Measurements from ENCODE around the gene ARHGEF25.

ARHGEF25 gene

DNA sequence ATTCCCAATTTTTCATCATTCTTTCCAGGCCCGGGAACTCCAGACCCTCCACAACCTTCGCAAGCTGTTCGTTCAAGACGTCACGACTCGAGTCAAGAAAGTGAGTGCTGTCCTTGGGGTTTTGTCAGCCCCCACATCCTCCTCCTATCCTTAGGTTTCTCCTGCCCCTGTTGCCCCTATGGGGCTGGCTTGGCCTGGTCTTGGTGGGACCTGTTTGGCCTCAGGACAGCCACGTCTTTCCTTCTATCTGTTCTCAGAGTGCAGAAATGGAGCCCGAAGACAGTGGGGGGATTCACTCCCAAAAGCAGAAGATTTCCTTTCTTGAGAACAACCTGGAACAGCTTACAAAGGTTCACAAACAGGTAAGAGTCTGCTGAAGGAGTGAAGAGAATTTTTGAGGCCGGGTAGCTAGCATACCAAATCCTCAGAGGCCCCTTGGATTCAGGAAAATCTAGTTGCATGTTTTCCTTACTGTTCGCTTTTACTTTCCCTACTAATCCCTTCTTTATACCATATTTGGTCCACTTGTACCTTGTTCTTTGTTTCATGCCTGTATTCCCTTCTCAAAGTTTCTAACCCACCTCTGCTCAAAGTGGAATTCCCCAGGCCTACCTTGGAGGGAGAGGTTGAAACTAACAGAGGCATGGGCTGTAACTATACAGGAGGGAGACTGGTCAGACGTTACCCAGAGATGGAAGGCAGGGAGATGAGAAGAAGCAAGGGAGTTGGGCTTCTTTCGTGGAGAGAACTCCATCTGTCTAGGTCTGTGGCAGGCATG is 33.1 kb upstream of the ARHGEF25 start:
- H3K9ac ChIP-seq (ENCODE audit: low read depth, low read length), result no peak overlapping the region
- peaks cover 90% of the 10 kb centered on the region for H3K36me3 ChIP-seq (ENCODE audit: insufficient read depth, low read depth, low read length)
- H3K27ac ChIP-seq (ENCODE audit: low read length), result no peak overlapping the region
- no peaks in the 10 kb centered on the region for H3K4me1 ChIP-seq (ENCODE audit: insufficient read depth, low read length)
- no peaks in the 10 kb centered on the region for H3K9me3 ChIP-seq (ENCODE audit: insufficient read depth, low read depth, low read length)
- no peak overlapping the region for H3K4me3 ChIP-seq (ENCODE audit: low read length)
- H3K27me3 ChIP-seq (ENCODE audit: insufficient read depth, low read length), result no peaks in the 10 kb centered on the region

DNA sequence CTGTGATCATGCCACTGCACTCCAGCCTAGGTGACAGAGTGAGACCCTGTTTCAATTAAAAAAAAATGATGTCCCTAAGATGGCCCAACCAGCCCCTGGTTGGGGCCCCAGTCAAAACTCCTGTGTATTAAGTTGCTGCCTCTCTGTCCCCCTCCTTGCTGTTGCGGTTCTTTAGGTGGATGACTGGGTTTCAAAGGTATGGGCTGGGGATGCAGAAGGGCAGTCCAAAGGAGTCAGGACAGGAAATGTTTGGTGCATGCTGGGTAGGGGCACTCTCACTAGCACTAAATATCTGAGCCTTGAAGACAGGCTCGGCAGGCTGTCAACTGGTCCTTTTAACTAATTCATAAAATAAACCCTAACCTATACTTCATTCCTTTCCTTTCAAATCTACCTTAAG is 32.2 kb upstream of the ARHGEF25 start:
- Histone ChIP-seq H3K27ac (ENCODE audit: low read length) (no peak overlapping the region), H3K36me3 (ENCODE audit: insufficient read depth, low read depth, low read length) (peaks cover 87% of the 10 kb centered on the region), H3K9ac (ENCODE audit: low read depth, low read length) (no peak overlapping the region), H3K4me1 (ENCODE audit: insufficient read depth, low read length) (no peaks in the 10 kb centered on the region), H3K27me3 (ENCODE audit: insufficient read depth, low read length) (no peaks in the 10 kb centered on the region), H3K9me3 (ENCODE audit: insufficient read depth, low read depth, low read length) (no peaks in the 10 kb centered on the region), H3K4me3 (ENCODE audit: low read length) (no peak overlapping the region)

DNA sequence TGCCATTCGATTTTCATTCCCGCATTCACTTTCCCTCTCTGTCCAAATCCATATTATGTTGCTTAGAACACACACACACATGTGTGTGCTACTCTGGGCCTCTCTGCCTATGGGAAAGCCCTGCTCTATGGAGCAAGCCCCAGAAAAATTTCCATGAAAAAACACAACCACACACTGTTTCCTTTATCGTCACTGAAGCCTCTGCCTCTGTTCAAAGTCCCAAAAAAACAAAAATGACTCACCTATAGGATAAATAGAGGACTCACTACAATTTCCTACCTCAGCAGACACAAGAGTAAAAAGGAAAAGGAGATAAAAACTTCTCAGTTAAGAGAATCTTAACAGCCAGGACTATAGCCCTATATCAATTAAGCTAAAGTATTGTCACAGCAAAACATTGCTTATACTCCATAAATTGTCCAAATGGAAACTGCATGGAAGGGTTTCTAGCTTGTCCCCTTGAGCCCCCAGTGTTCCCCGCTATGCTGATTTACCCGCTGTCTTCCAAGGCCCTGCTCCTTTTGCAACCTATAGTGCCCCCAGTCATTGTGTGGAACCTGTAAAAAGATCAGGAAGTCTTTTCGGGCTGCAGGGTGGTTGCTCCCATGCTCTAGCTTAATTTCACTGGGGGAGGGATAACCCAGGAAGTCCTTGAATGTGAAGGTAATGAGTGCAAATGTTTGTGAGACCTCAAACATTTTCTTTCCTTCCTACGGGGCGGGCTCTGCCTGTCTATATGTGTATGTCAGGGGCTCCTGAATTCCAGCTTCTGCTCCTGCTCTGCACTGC is 31.4 kb upstream of the ARHGEF25 start:
- Histone ChIP-seq H3K9ac (ENCODE audit: low read depth, low read length) (no peak overlapping the region), H3K27ac (ENCODE audit: low read length) (no peak overlapping the region), H3K36me3 (ENCODE audit: insufficient read depth, low read depth, low read length) (peaks cover 86% of the 10 kb centered on the region), H3K4me3 (ENCODE audit: low read length) (no peak overlapping the region), H3K9me3 (ENCODE audit: insufficient read depth, low read depth, low read length) (no peaks in the 10 kb centered on the region), H3K4me1 (ENCODE audit: insufficient read depth, low read length) (no peaks in the 10 kb centered on the region), H3K27me3 (ENCODE audit: insufficient read depth, low read length) (no peaks in the 10 kb centered on the region)

DNA sequence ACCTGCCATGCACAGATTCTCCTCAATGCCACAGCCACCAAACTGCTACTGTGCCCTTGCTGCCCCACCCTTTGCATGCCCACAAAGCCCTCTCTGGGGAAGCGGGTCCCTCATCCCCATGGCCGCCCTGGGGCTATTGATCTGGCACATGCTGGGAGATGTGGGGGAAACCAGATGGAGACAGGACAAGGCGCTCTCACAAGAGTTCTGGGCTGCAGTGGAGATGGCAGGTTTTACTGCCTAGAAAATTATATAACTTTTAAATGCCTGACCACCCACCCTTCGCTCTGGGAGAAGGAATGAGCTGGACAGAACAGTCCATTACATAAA is 30.8 kb upstream of the ARHGEF25 start:
- Histone ChIP-seq H3K27ac (ENCODE audit: low read length) (no peak overlapping the region), H3K9ac (ENCODE audit: low read depth, low read length) (no peak overlapping the region), H3K27me3 (ENCODE audit: insufficient read depth, low read length) (no peaks in the 10 kb centered on the region), H3K9me3 (ENCODE audit: insufficient read depth, low read depth, low read length) (no peaks in the 10 kb centered on the region), H3K4me1 (ENCODE audit: insufficient read depth, low read length) (no peaks in the 10 kb centered on the region), H3K36me3 (ENCODE audit: insufficient read depth, low read depth, low read length) (peaks cover 80% of the 10 kb centered on the region), H3K4me3 (ENCODE audit: low read length) (no peak overlapping the region)

DNA sequence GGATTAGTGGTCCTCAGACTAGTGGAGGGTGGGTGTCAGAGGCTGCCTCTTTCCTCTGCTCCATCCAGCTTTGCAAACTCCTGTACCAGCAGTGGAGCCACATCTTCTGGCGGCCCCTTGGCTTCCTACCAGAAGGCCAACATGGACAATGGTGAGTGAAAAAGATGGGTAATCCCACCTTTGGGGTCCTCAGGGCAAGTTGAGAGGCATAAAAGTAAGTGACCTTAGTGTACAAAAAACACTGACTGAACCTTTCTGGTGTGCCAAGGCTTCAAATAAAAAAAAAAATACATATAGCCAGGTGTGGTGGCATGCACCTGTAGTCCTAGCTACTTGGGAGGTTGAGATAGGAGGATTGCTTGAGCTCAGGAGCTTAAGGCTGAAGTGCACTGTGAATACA is 29.4 kb upstream of the ARHGEF25 start:
- Histone ChIP-seq H3K27me3 (ENCODE audit: insufficient read depth, low read length) (no peaks in the 10 kb centered on the region), H3K4me1 (ENCODE audit: insufficient read depth, low read length) (no peaks in the 10 kb centered on the region), H3K36me3 (ENCODE audit: insufficient read depth, low read depth, low read length) (peaks cover 66% of the 10 kb centered on the region), H3K4me3 (ENCODE audit: low read length) (no peak overlapping the region), H3K27ac (ENCODE audit: low read length) (no peak overlapping the region), H3K9me3 (ENCODE audit: insufficient read depth, low read depth, low read length) (no peaks in the 10 kb centered on the region), H3K9ac (ENCODE audit: low read depth, low read length) (no peak overlapping the region)

DNA sequence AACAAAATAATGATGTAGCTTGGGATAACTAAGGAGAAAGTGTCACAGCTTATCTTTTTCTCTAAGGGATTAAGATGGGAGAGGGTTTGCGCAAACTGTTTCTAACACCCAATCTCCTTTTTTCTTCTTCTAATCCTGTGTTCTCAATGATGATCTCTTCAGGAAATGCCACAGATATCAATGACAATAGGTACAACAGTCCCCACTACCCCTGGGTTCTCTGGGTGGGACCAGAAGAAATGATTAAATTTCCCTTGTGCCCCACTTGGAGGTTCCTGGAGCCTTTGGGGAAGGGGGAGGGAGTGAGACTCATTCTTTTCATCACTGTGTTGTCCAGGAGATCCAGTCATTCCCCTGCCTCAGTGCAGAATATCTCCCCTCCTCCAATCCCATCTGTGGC is 28.8 kb upstream of the ARHGEF25 start:
- no peak overlapping the region for H3K4me3 ChIP-seq (ENCODE audit: low read length)
- H3K9me3 ChIP-seq (ENCODE audit: insufficient read depth, low read depth, low read length), result no peaks in the 10 kb centered on the region
- H3K27me3 ChIP-seq (ENCODE audit: insufficient read depth, low read length), result no peaks in the 10 kb centered on the region; the same call in 1 of the 2 replicates
- no peak overlapping the region for H3K27ac ChIP-seq (ENCODE audit: low read length)
- H3K4me1 ChIP-seq (ENCODE audit: insufficient read depth, low read length), result no peaks in the 10 kb centered on the region
- H3K9ac ChIP-seq (ENCODE audit: low read depth, low read length), result no peak overlapping the region
- H3K36me3 ChIP-seq (ENCODE audit: insufficient read depth, low read depth, low read length), result peaks cover 60% of the 10 kb centered on the region

DNA sequence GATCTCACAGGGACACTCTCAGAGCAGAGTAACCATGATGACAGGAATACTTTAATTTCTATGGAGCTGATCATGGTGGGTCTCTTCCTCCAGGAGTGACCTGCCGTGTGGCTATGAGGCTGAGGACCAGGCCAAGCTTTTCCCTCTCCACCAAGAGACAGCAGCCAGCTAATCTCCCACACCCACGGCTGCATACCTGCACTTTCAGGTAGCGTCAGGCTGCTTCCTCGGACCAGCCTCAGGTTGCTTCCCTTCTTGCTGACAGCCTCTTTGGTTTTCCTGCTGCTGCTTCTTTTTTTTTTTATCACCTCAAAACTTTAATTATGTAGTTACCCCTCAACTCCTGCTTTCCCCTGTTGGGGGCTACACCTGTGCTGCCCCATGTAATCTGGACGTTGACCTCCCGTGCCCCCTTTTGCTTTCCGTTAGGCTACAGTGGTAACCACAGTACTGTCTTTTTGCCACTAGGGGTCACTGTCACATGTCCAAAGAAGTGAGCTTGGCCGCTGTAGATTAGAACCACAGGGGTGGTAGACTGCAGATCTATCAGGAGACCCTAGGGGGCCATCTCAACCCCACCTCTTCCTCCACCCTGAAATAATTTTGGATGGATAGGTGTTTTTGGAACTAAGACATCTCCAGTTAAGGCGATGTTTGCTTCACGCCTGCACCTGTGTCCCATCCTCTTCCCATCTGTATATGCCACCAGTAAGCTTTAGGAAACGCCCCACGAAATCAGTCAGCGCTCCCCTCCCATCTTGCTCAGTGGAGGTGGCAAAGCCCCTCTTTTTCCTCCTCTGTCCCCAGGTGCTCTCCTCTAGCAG is 28.0 kb upstream of the ARHGEF25 start:
- Histone ChIP-seq H3K27ac (ENCODE audit: low read length) (no peak overlapping the region), H3K27me3 (ENCODE audit: insufficient read depth, low read length) (peaks cover 7% of the 10 kb centered on the region), H3K9ac (ENCODE audit: low read depth, low read length) (no peak overlapping the region), H3K4me1 (ENCODE audit: insufficient read depth, low read length) (no peaks in the 10 kb centered on the region), H3K36me3 (ENCODE audit: insufficient read depth, low read depth, low read length) (peaks cover 52% of the 10 kb centered on the region), H3K4me3 (ENCODE audit: low read length) (no peak overlapping the region), H3K9me3 (ENCODE audit: insufficient read depth, low read depth, low read length) (no peaks in the 10 kb centered on the region)

DNA sequence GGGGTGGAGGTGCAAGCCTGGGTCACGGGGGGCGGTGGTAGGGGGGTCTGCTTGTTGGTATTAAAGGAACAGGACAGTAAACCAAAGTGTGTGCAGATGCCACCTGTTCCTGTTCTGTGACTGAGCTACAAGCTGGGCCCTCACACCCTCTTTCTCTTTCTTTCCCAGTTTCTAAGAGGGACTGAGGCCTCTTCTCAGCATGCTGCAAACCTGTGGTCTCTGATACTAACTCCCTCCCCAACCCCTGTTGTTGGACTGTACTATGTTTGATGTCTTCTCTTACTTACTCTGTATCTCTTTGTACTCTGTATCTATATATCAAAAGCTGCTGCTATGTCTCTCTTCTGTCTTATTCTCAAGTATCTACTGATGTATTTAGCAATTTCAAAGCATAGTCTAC is 27.2 kb upstream of the ARHGEF25 start:
- Histone ChIP-seq H3K4me3 (ENCODE audit: low read length) (no peak overlapping the region), H3K36me3 (ENCODE audit: insufficient read depth, low read depth, low read length) (peaks cover 44% of the 10 kb centered on the region), H3K9ac (ENCODE audit: low read depth, low read length) (no peak overlapping the region), H3K4me1 (ENCODE audit: insufficient read depth, low read length) (no peaks in the 10 kb centered on the region), H3K27me3 (ENCODE audit: insufficient read depth, low read length) (peaks cover 11% of the 10 kb centered on the region), H3K9me3 (ENCODE audit: insufficient read depth, low read depth, low read length) (no peaks in the 10 kb centered on the region), H3K27ac (ENCODE audit: low read length) (no peak overlapping the region)

DNA sequence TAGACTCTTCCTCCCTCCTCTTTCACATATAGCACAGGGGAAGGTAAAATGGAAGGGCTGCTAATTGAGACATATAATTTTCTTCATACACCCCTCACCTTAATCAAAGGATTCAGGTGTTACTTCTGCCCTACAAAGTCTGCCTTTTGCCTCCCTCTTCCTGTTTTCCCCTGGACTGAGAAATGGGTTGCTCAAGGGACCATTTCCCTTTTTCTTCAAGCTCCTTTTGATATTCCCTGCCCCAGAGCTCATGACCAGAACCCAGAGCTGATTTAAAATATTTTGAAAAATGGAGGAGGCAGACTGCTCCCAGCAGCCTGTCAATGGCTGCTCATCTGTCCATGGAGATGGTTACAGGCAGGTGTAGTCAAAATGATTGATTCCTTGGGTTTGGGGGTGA is 26.5 kb upstream of the ARHGEF25 start:
- H3K9me3 ChIP-seq (ENCODE audit: insufficient read depth, low read depth, low read length), result no peaks in the 10 kb centered on the region
- no peaks in the 10 kb centered on the region for H3K4me1 ChIP-seq (ENCODE audit: insufficient read depth, low read length)
- H3K9ac ChIP-seq (ENCODE audit: low read depth, low read length), result no peak overlapping the region
- no peak overlapping the region for H3K27ac ChIP-seq (ENCODE audit: low read length)
- no peak overlapping the region for H3K4me3 ChIP-seq (ENCODE audit: low read length)
- peaks cover 37% of the 10 kb centered on the region for H3K36me3 ChIP-seq (ENCODE audit: insufficient read depth, low read depth, low read length)
- peaks cover 11% of the 10 kb centered on the region for H3K27me3 ChIP-seq (ENCODE audit: insufficient read depth, low read length)

DNA sequence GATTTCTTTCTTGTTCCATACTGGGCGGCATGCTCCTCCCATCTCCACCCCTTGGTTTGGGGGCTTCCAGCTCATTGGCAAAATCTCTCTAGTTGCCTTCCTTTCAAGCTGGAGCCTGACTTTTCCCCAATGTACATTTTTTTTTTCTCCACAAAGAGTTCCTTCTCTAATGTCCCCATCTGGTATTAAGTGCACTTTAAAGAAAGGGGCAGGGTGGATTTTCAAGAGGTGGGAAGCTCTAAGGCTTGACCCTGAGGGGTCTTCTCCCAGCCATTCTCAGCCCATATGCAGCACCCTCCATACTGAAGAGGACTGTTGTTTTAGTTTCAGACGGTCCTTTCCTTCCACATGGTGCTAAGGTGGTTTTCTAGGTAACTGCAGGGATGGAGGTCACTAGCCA is 26.1 kb upstream of the ARHGEF25 start:
- no peak overlapping the region for H3K27ac ChIP-seq (ENCODE audit: low read length)
- H3K27me3 ChIP-seq (ENCODE audit: insufficient read depth, low read length), result peaks cover 11% of the 10 kb centered on the region
- no peak overlapping the region for H3K9ac ChIP-seq (ENCODE audit: low read depth, low read length)
- H3K4me3 ChIP-seq (ENCODE audit: low read length), result no peak overlapping the region
- no peaks in the 10 kb centered on the region for H3K4me1 ChIP-seq (ENCODE audit: insufficient read depth, low read length)
- no peaks in the 10 kb centered on the region for H3K9me3 ChIP-seq (ENCODE audit: insufficient read depth, low read depth, low read length)
- peaks cover 33% of the 10 kb centered on the region for H3K36me3 ChIP-seq (ENCODE audit: insufficient read depth, low read depth, low read length)

DNA sequence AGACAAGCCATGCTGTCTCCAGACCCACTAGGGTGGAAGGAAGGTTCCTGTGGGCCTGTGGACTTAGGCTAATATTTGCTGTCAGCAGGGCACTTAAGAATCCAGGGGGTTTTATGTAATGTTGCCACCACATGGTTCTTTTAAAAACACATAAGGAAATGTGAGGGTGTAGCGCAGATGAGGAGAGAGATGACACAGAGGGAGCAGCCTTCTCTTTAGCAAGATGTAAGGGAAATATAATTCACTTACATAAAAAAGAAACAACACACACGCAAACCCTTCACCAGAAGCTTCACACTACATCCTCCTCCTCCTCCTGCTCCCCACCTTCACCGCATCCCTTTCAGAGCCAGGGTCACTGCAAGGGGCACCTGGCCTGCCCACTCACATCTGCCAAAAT is 25.1 kb upstream of the ARHGEF25 start:
- H3K4me1 ChIP-seq (ENCODE audit: insufficient read depth, low read length), result no peaks in the 10 kb centered on the region
- no peak overlapping the region for H3K9ac ChIP-seq (ENCODE audit: low read depth, low read length)
- no peaks in the 10 kb centered on the region for H3K9me3 ChIP-seq (ENCODE audit: insufficient read depth, low read depth, low read length)
- no peak overlapping the region for H3K27ac ChIP-seq (ENCODE audit: low read length)
- peaks cover 23% of the 10 kb centered on the region for H3K36me3 ChIP-seq (ENCODE audit: insufficient read depth, low read depth, low read length)
- no peak overlapping the region for H3K4me3 ChIP-seq (ENCODE audit: low read length)
- H3K27me3 ChIP-seq (ENCODE audit: insufficient read depth, low read length), result peaks cover 11% of the 10 kb centered on the region
